GM19452 (cell line): ENCODE results near the gene FXYD2.

Experiments
- ATAC-seq: cut with Tn5 transposase; IDR thresholded peaks from one replicate; pipeline ENCODE4 v1.9.1; 2021; ENCODE audit not compliant: unreplicated experiment

FXYD2 gene

DNA sequence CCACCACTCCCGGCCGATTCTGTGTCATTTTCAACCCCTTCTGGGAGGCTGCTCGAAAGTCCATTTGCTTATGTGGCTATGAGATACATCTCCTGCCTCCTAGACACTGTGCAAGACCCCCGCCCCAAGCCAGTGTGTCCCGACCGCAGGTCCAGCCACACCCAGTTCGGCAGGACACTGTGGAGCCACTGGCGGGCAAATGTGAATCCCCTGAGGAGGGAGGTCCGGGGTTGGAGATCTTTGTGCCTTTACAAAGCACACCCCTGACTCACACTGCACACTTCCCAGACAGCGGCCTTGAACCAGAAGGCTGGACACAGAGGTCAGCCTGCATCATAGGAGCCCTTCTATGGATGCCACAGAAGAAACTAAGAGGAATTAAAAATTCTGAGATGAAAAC lies 34.5 kb upstream of the FXYD2 start:
- ATAC-seq = no peak

GRCh38 chr11:117857734-117858414 lies 33.3 kb upstream of the FXYD2 start:
- no peak for ATAC-seq

- no peak for ATAC-seq
Observed at GRCh38 chr11:117855912-117856651, 31.5 kb upstream of the FXYD2 start.

DNA sequence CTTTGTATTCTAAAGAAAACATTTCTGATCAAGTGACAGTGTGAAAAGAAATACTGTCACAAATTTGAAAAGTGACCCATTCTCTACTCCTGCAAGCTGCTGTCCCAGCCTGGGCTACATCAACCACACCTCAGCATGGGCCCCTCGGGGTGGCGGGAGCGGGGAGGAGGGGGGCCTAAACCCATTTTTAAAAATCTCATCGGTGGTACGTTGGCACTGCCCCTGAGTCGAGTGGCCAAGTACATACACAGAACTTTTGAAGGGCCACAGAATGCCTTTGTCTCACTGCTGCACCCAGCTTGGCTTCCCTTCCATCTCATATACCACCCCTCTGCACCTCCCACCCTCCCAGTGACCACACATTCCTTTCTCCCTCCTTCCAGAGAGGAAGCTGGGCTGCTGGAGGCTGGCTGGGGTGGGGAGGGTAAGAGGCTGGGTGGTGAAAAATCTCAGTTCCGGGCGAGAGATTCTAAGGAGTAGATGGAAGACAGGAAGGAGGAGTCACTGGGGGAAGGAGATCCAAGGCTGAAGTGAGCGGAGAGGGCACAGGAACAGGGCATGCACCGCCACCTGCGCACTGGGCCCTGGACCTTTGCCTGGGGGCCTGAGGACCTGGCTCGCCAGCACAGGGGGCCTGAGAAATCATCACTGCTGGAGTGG lies 30.8 kb upstream of the FXYD2 start:
- ATAC-seq = no peak

DNA sequence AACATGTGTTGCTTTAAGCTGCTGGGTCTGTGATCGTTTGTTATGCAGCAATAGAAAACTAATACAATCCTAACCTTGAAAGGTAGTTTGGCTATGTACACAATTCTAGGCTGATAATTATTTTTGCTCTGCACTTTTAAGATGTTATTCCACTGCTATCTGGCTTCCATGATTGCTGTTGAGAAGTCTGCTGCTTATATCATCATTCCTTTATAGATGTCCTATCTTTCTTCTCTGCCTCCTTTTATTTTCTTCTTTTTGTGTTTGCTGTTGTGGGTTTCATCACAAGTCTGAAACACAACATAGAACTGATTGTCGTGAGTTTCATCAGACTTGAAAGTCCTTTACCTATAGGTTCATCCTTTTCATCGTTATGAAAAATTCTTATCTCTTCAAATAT lies 27.8 kb upstream of the FXYD2 start:
- no peak for ATAC-seq

GRCh38 chr11:117851852-117852251 lies 27.3 kb upstream of the FXYD2 start:
- no peak for ATAC-seq

- ATAC-seq = no peak
Observed at GRCh38 chr11:117851106-117851505, 26.6 kb upstream of the FXYD2 start.

- ATAC-seq = no peak
Observed at GRCh38 chr11:117849781-117850414, 25.4 kb upstream of the FXYD2 start.

DNA sequence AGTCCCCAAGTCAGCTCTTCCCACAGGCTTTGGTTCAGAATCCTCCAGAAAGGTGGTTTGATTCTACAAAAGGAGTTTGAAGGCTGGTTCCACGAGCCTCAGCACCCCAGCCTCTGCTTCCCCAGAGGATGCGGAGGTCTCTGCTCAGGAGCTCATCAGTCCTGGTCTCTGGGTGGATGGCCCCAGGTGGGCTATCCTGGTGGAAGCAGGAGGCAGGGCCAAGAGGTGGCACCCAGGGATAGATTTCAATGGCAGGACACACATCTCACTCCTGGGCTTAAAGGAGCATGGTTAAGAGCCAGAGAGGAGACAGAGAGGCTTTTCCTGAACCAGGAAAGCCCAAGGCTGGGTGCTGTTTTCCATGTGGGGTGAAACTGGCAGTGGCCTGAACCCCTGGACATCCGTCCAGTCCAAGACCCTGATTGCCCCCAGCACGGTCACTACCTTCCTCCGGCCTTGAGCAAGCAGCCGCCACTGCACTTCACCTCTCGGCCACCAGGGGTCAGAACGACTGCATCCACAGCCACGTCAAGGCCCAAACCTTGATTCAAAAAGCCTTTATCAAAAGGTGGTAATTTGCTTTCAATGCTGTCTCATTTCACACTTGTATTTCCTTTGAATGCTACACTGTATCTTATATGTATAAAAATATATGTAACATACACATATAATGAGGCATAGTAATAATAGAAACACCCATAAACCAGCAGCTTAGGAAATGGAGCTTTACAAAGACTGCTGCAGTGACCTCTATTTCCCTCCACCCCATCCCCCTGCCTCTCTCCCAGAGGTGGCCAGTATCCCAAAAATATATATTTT lies 19.3 kb upstream of the FXYD2 start:
- ATAC-seq = no peak

DNA sequence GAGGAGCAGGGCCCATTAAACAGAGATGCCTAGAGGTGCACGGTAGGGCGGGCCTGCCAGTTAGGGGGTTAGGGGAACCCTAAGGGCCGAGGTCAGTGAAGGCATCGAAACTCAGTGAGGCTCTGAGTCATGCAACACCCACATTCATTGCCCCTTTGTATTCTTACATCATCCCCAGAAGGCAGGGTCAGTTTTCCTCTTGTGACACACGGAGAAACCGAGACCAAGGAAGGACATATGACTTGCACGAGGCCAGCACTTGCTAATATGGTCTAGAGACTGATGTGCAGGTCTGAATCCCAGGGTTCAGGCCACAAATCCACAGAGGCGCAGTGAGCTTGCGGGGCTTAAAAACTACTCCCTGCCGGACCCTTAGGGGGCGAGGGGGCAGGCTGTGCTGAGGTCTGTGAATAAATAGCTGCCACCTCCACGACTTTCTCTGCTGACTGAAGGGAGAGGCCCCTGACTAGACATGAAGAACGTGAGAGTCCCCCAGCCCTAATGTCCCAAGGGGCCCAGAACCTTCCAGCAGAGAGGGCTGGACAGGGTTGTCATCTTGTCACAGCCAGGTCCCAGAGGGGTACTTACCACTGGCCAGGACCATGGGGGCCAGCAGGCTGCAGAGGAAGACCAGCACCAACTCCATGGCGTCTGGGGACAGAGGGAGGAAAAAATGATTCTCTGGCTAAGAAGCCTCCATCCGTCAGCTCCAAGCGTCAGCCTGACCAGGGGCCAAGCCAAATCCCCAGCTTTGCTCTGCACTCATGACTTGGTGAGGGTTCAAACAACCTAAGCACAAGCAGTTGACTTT lies 17.8 kb upstream of the FXYD2 start:
- ATAC-seq = no peak

GRCh38 chr11:117841551-117842031 lies 17.0 kb upstream of the FXYD2 start:
- ATAC-seq = no peak

DNA sequence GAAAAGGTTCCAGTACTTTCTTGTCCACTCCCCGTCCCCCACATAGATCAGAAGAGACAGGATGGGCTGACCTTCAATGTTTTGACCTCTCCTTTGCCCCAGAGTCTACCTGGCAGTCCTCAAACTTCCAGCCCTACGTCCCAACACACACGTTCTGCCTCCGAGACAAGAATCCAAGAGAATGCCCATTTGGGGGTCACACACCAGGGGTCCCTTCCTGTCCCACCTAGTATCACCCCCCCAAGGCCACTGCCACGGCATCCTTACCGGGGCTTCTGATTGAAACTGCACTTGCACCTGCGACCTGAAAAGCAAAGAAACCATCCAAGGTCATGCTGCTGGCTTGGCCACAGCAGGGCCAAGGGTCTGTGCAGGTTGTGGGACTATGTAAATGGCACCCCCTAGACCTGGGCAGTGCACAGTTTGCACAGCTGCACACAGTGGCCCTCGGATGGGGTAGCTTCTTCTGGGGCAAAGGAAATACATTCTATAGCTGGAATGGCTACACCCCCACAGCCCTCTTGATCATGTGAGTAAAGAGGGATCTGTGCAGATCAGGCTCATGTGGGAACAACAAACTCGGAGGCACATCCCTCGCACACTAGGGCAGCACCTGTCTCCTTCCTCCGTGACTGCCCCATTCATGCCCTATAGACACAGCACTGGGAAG lies 16.5 kb upstream of the FXYD2 start:
- ATAC-seq = no peak

- ATAC-seq = no peak
Observed at GRCh38 chr11:117839936-117840813, 15.6 kb upstream of the FXYD2 start.

DNA sequence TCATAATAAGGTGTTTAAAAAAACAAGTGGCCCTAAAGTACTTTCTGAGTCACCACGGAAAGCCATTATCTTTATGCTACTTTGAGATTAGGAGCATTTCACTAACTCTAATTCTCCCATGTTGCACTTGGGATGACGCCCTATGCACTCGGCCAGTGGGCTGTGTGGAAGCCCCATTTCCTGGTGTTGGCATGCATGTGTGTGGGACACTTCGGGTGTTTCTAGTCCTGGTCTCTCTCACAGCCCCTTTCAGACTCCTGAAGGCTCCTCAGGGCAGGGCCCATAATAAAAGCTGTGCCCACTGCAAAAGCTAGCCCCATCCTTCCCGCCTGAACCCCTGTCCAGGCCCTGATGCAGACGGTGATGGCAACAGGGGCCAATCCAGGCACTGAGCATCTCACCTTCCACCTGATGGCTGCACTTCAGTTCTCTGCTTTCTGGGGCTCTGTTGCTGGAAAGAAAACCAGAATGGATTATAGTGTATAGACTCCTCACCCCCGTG lies 14.9 kb upstream of the FXYD2 start:
- ATAC-seq = no peak

GRCh38 chr11:117838901-117839300 lies 14.4 kb upstream of the FXYD2 start:
- no peak for ATAC-seq

GRCh38 chr11:117837791-117838190 lies 13.2 kb upstream of the FXYD2 start:
- ATAC-seq = no peak

DNA sequence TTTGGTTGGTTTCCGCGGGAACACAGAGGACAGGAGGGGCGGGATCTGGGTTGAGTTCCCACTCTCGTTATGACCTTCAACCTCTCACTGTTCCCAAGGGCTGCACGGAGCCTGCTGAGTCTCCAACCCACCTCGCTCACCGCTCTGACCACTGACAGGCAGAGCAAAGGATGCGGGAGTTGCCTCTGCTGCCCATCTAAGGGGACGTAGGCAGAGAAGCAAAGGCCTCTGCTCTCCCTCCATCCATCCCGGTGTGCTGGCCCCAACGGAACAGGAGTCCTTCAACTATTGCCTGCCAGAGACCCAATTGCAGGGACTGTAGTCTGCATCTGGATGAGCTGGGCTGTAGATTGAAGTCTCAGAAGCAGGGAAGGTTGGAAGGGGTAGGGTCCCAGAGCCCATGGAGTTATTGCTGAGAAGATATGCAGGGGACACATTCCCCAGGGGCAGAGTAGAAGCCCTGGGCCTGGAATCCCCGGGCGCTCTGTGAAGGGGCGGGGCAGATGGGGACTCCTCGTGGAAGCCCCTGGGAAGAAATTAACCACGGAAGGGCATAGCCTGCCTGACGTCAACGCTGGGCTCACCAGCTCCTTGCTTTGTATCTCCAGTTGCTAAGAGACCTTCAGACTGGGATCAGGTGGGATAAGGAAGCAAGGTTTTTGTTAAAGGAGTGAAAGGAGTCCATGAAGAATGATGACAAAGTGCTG lies 12.7 kb upstream of the FXYD2 start:
- ATAC-seq = no peak
